HG03139 (cell line): ENCODE data around the gene SERGEF.

Experiments used
- ATAC-seq: cut with Tn5 transposase; IDR thresholded peaks from one replicate; pipeline ENCODE4 v1.9.1; 2021; ENCODE audit not compliant: unreplicated experiment

The SERGEF gene

DNA sequence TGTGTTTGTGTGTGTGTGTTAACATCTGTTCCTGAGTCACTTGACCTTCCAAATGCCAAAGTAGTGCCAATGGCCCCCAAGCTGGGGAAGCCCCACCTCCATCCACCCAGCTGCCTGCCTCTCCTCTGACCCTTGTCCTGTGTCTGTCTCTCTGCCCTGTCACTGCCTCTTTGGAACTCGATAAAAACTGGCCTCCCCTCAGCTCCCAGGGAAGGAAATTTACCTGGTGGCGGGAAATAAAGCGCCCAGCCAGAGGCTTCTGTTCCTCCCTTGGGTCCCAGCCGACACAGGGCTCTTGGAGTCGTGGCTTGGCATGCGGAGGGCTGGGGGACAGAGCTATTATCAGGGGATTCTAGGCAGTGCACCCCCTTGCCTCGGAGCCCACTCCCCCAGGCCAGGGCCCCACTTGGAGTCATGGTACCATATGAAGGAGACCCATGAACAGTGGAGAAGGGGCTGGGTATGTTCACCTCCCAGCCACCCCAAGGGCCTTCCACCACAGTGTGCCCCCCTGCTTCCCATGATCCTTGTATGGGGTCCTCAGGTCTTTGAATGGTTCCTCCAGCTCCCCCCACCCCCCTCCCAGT is 272.1 kb downstream of the SERGEF start:
- ATAC-seq = no peak

DNA sequence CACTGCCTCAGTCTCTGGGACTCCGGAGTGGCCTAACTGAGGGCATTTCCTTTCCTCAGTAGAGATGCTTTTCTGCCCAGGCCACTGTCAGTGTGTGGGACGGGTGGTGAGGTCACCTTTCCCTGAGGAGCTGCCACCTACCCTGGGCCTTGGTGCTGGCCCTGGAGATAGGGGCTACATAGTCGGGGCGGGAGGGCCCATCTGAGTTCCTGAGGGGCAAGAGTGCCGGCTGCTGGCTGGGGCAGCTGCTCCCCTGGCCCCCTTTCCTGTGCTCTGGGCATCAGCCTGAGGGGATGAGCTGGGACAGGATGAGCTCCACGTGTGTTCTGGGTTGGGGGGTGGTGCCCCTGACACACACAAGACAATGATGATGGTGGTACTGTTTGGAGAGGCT is 272.9 kb downstream of the SERGEF start:
- ATAC-seq = no peak

DNA sequence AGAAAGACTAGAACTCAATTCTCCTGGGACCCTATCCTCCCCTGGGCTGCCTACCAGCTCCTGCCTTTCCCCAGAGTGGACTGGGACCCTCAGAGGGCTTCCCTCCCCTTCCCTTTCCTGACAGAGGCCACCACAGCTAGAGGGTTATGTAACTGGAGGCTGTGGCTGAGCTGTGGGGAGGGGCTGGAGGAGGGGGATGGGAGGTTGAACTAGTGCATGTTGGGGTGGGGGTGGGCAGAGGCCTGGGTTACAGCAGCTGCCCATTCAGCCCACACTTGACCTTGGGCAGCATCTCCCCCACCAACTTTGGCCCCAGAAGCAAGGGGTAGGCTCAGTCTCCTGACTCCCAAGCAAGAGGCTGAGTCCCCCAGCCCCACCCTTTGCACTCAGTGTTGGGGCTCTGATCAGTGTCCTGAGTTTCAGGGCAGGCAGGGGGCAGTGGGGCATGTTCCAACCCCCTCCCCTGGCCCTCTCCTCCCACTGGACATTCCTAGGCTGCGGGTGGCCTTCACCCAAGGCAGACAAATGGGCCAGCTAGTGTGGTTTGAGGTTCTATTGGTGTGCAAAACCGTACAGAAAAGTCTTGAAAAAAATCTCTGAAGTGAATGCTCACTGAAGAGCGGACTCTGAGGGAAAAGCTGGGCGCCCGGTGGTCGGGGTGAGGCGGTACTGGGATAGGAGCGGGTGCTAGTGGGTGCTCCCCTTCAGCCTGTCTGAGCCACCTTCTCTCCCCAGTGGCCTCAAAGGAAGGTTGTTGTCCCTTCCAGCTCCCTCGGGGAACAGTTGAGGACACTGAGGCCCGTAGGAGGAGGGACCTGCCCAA is 274.5 kb downstream of the SERGEF start:
- ATAC-seq = no peak
